Brain pericyte (primary cell): ENCODE data around the gene ARHGAP26.

ENCODE experiments used
- DNase-seq: peaks from one replicate; pipeline ENCODE4 v3.0.0-alpha.2; 2012; ENCODE audit warnings: low read depth, low spot score

Gene ARHGAP26

GRCh38 chr5:143013176-143013891 lies 243.2 kb downstream of the ARHGAP26 start:
- DNase-seq: no peak

DNA sequence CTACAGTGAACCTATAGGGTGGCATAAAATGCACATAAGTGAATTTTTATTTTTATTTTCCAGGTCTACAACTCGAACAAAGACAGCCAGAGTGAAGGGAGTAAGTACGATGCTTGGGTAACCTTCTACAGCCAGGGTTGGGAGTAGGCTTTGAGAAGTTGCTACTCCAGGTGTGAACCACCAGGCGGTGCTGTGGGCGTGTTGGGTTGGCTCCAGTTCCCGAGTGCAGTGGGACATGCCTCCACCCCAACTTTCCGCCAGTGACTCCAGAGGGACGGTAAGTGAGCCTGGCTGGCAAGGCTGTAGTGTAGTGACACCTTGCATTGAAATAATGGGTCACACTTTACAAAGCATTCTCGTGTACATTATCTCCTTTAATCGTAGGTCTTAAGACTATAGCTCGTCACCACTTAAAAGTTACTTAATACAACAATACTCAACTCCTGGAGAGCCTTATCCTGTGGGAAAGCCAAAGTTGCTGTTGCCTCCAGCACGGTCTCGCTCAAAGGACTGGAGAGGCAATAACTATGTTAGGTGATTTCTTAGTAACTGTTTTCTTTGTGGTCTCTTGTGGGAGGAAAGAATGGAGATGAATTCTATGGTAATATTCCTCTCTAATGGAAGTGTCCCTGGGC lies 244.0 kb downstream of the ARHGAP26 start:
- no peak for DNase-seq

DNA sequence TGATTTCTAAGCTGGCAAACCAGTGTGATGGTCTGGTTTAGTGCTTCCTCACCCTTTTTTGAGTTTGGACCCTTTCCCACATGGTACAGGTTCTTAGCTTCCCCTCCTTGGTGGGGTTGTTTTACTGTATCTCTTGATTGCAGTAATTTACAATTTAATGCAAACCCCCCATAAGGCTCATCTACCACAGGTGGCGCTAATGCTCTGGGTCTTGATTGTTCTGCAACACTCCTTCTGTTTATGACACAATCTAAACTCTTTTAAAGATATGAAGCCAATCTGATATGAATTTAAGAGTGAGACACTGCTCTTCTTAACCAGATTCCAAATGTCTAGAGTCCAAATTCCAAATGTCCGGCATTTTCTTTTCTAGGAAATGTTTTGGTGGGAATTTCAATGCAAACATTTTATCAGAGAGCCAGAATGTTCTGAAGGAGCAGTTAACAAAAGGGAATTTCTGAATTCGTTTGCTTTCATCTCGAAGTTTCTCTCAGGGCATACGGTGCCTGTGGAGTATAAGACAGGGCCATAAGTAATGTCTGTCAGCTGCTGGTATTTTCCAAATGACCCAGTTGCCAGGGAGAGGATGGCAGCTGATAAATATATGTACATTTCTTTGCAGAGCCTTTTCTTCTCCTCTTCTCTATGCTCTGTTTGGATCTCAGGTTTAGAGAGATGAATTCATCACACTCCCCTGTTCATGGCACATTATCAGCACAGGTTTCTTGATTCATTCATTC lies 246.8 kb downstream of the ARHGAP26 start:
- no peak for DNase-seq

DNA sequence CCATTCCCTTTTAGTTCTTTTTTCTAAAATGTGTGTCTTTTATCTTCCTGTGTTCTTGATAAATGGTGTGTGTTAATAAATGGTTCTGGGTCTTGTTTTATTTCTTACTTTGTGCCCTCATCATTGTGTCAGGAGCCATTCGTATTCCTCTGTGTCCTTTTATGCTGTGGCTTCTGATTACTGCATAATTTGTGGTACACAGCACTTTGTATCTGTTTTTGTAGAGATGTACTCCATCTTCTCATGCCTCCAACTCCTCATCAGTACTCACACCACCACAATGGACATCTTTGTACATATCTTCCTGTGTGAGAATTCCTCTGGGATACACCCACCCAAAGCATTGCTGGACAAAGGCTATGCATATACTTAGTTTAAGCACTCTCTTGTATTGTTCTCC lies 247.4 kb downstream of the ARHGAP26 start:
- no peak for DNase-seq

DNA sequence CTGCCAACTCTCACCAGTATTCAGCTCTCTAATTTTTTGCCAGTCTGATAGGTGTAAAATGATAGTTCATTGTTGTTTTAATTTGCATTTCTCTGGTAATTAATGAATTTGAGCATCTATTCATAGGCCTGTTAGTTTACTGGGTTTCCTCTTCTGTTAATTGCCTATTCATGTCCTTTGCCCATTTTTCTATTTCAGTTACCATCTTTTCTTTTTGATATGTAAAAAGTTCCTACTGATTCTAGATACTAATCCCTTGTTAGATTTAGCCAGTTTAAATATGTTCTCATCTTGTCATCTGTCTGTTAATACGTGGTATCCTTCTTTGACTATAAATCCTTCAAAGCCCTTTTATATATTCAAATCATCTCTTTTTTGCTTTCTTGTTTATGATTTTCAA lies 247.8 kb downstream of the ARHGAP26 start:
- no peak for DNase-seq

GRCh38 chr5:143019157-143019556 lies 249.0 kb downstream of the ARHGAP26 start:
- no peak for DNase-seq

DNA sequence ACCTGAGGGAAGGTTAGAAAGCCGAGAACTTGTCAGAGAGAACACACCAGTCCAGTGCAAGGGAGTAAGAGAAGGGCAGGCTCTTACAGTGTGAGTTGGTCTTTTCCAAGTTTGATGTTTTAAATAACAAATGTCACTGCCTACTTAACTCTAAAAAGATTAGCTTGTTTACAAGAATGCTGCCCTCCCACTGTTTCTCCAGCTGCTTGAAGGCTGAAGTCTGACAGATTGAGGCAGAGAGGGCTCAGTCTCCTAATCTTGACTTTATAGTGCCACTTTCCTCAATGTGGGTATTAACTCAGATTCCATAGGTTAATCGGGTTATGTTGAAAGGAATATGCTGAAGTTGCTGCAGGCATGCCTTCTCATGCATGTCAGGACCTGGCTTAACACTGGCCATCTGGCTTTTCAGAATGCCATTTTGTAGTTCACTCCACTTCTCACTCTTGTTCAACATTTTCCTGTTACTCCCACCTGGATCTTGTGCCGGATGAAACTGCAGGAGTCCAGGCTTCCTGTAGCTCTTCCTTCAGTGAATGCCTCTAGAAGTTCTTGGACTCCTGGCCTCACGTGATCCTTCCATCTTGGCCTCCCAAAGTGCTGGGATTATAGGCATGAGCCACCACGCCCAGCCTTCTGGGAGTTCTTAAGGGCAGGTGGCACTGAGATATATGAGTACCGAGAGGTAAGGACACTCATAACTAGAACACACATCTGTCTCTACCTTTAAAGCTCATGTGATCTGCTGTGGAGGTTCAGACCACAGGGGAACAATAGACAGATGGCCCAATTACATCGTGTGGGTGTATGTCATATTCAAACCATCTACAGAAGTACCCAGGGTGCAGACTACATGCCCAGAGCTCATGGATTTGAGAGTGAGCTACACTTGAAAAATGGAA lies 249.7 kb downstream of the ARHGAP26 start:
- DNase-seq: no peak

DNA sequence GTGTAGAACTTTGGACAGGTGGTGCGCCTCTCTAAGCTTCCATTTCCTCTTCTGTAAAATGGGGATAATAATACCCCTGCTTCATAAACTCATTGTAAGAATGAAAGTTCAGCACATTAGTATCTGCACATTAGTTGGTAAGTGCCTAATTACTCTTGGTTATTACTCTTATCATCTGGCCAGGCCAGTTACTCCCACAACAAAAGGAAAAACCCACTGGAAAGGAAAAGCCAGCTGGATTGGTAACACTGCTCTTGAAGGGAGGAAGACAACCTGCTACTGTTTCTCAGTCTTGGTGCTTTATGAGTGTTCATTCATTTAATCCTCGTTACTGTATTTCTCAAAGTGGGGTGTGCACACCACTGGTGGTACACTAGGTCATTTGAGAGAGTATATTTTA lies 251.4 kb downstream of the ARHGAP26 start:
- DNase-seq: no peak

DNA sequence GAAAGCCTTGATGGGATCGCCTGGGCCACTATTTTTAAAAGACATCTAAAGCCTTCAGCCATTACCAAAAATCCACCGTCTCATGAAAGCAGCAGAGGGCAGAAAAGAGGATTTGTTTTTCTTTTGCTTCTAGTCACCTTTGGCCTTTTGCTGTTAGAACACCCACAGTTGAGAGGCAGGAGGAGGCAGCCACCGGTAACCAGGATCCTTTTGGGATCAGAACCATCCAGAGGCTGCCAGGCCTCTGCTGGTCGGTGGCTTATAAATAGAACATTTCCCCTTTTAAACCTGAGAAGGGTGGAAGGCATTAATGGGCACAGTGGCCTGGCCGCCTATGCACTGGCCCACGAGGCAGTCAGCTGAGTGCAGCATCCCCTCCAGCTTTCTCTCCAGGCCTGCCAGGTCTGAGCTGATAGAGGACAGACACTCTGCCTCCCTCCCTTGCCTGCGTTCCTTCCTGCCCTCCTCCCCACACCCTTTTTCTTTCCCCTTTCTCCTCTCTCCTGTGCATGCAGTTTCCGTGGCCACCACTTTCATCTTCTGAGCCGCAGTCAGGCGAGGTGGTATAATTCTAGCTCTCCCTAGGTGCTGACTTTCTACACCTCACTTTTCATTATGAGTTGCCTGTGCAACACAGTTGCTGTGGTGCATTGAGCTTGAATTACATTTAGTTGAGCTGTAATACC lies 253.4 kb downstream of the ARHGAP26 start:
- DNase-seq: no peak

- no peak for DNase-seq
These were observed 254.2 kb downstream of the ARHGAP26 start for GRCh38 chr5:143024228-143024920.

DNA sequence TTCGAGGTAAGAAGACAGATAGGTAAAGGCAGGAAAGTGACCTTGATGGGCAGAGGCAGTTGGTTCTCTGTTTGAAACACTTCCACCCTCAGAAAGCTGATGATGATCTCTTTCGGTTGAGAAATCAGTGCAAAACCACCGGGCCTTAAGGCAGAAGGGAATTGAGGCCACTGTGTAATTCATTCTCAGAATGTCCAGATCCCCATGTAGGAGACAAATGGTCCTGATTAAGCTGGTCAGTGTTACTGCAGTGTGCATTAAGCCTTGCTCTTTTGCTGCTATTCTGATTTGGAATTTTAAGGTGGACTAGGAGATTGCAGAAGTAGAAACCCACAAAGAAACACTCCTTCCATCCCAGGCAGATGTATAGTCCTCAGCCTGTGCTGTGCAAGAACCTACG lies 255.2 kb downstream of the ARHGAP26 start:
- no peak for DNase-seq

DNA sequence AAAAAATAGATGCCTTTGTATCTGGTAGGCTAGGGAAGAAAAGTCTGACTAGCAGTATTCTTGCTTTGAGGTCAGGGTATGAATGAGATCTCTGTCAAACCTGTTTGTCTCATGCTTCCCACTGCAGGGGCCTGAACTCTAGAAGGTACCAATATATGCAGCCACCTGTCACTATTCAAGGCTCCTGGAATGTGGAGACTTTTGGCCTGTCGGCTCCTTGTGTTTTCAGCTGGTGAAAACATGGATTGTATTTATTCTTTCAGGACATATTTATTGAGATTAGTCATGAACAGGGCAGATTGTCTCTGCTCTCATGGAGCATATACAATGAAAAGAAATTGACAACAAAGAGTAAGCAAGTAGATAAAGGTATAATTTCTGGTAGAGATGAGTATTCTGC lies 255.8 kb downstream of the ARHGAP26 start:
- no peak for DNase-seq

DNA sequence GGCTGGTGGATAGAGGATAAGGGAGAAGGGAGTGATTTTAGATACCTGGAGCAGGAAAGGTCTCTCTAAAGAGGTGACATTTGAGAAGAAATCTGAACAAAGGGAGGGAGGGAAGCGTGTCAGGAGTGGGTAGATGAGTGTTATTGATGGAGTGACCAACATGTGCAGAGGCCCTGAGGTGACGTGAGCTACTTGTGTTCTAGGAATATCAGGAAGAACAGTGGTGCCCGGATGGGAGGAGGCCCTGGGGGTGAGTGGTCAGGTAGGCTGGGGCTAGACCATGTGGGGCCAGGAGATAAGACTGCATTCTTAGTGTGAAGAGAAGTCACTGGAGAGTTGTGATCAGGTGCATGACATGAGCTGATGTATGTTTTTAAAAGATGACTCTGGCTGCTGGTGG lies 256.2 kb downstream of the ARHGAP26 start:
- DNase-seq: no peak

DNA sequence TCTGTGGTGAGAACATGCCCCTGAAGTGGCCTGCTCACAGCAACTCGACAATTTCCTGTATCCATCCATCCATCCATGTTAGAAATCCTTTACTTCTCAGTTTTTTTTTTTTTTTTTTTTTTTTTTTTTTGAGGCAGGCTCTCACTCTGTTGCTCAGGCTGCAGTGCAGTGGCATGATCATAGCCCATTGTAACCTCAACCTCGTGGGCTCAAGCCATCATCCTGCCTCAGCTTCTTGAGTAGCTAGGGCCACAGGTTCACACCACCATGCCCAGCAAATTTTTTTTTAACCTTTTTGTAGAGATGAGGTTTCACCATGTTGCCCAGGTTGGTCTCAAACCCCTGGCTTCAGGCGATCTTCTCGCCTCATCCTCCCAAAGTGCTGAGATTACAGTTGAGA lies 259.1 kb downstream of the ARHGAP26 start:
- no peak for DNase-seq

GRCh38 chr5:143030349-143030748 lies 260.2 kb downstream of the ARHGAP26 start:
- no peak for DNase-seq

DNA sequence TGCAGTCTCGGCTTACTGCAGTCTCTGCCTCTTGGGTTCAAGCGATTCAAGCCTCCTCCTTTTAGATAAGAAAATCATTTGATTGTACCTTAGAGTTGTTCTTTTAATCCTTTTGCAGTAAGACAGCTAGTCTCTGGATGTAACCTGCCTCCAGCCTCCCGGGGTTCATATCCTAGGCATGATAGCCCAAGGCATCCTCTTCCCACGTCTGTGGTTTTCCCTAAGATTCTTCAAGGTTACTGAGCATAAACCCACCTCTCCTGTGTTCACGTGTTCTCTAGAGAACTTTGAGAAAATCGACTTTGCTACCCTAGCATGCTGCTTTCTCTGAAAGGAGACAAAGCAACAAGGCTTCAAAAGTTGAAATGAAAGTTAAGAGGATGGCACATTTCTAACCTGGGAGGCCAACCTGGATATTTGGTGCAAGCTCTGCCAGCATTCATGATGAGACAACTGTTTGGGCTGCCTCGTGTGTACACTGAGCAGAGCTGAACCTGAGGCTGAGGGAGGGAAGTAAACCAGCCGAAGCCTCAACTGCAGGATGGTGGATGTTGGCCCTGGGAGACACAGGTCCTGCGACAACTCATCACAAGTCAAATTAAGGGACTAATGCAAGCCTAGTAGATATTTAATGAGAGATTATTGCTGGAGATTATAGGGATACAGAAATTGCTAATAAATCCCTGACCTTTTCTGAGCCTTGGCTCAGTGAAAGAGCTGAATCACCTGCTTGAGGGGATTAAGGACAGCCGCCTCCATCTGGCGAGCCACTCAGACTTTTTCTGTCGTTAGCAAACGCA lies 261.8 kb downstream of the ARHGAP26 start:
- DNase-seq: no peak

GRCh38 chr5:143032581-143032836 lies 262.3 kb downstream of the ARHGAP26 start:
- no peak for DNase-seq

DNA sequence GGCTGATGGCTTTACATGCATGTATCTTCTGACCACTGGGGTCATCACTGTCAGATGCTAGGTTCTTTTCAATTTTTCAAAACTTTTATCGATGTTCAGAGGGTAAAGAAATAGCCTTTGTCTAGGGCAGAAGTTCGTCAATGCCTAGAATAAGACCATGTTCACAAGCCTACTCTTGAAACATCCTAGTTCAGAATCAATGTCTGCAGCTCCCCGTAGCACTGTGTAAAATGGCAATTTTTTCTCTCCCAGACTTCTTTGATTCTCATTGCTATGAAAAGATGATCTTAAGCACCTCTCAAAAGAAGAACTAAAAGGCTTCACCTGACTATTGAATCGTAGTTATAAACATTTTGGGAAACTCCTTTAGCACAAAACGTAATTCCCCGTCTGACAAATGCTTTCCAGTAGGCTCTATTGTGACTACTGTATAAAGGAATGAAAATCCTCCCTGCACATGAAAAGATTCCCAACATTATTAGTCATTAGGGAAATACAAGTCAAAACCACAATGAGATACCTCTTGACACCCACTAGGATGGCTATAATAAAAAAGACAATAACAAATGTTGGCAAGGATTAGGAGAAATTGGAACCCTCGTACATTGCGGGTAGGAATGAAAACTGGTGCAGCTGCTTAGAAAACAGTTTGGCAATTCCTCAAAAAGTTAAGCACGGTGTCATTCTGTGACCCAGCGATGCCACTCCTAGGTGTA lies 263.5 kb downstream of the ARHGAP26 start:
- DNase-seq: no peak

DNA sequence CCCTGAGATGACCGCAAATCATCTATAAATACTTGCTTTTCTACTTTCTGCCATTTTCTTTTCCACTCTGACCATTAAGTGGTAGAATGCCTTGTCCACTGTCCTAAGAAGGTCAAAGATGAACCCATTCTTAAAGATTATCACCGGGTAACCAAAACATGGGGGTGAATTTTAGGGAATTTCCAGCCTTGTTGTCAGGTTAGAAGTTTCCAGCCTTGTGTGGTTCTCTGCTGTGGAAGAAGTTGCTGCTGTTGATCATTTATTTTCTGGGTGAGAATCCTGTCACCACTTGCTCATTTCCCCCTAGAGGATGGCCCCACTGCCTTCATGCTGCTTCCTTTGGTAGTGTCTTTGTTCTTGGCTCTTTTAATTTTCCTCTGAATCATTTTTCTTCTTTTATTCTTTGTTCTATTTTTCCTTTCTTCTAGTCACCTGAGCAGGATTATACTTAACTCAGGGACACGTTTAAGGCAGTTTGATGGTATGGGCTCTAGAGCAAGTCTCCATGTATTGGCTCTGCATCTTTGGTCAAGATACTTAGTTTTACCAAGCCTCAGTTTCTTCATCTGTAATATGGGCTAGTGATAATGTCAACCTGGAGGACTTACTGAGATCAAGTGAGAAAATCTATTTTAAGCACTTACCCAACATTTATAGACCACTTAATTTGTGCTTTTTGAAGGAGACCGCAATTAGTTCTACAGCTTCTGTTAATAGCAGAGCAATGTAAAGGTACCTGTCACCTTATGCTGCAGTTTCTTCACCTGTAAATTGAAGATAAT lies 266.2 kb downstream of the ARHGAP26 start:
- DNase-seq: no peak
